Astrocyte (in vitro differentiated cells and primary cell): ENCODE data around the gene SLC25A25.

Experiments used
- CTCF ChIP-seq: IDR thresholded peaks from 2 replicates; pipeline ENCODE4 v1.5.1; 2011; ENCODE audit warnings: low read depth, mild to moderate bottlenecking, inconsistent platforms, low read length, moderate library complexity; ENCODE audit not compliant: insufficient read depth
- EZH2 ChIP-seq: IDR thresholded peaks from 2 replicates; pipeline ENCODE4 v1.6.1; 2012; ENCODE audit warnings: mild to moderate bottlenecking, low read length, inconsistent platforms; ENCODE audit not compliant: insufficient read depth

- TF ChIP-seq CTCF (no peak), EZH2 (no peak)
Observed at GRCh38 chr9:128144239-128145181, 76.5 kb downstream of the SLC25A25 start.
